ENCODE results near the gene MYL6B.

Gene MYL6B

GRCh38 chr12:56162468-56163290, 10.3 kb downstream of the MYL6B start:
- H3K4me3 ChIP-seq = no peak overlapping the region
- peak overlapping the region in 1 of 11 experiments; percentile 97; a peak in 1 of 22 replicates for H3K4me2 ChIP-seq
- peaks cover 83 to 87% (median 85%) of the 10 kb centered on the region in 11 experiments for H3K36me3 ChIP-seq
- peaks cover 48 to 86% (median 64%) of the 10 kb centered on the region in 11 experiments for H4K20me1 ChIP-seq
- H3K9ac ChIP-seq = peak overlapping the region in 5 of 11 experiments; percentile 1 to 93 (median 39); a peak in 8 of 22 replicates
- no peaks in the 10 kb centered on the region for H3K9me3 ChIP-seq (replicated peaks in 1 of 11)
- TF ChIP-seq Cebpa-rat (IDR thresholded peaks at IDR 0.05) = no peak
- H3K27me3 ChIP-seq = no peaks in the 10 kb centered on the region
- peaks cover 21 to 32% (median 26%) of the 10 kb centered on the region in 10 experiments for H3K4me1 ChIP-seq
- H3K27ac ChIP-seq = no peak overlapping the region

DNA sequence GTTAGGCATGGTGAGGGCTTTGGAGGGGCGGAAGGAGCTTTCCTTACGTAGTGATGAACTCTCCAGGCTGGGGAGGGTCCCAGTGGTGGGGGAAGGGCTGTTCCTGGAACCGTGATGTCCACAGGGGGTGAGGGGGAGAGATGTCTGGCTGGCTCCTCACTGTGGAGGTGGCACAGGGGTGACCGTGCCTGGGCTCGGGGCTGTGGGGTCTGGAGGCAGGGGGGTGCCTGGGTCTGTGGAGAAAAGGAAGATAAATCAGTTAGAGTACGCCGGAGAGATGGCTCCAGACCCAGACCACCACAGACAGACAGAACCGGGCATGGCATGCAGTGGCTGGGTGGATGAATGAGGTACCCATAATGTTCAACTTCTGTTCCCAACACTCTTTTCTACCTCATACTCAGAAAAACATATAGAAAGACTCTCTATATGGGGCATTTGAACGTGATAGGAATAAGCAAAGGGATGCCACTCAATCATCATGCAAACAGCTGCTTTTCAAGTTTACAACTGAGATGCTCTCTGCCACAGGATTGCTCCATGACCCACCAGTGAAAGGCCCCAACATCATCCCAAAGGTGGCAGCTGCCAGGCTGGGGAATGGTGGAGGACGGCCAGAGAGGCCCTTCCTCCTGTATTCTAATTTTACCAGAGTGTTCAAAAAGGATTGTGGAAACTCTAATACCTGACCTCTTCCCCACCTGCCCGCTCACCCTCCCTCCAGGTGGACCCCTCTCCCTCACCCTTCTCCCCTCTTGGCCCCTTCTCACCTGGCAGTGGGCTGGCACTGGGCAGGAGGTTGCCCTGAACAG, 11.4 kb downstream of the MYL6B start:
- peaks cover 21 to 32% (median 26%) of the 10 kb centered on the region in 10 experiments for H3K4me1 ChIP-seq
- H3K4me3 ChIP-seq = no peak overlapping the region
- no peak for TF ChIP-seq Cebpa-rat (IDR thresholded peaks at IDR 0.05)
- H3K27ac ChIP-seq = no peak overlapping the region
- H3K4me2 ChIP-seq = no peak overlapping the region
- H3K36me3 ChIP-seq = peaks cover 93 to 98% (median 96%) of the 10 kb centered on the region in 11 experiments
- peak overlapping the region in 1 of 11 experiments; percentile 18; a peak in 1 of 22 replicates for H3K9ac ChIP-seq
- peaks cover 46 to 90% (median 64%) of the 10 kb centered on the region in 11 experiments for H4K20me1 ChIP-seq
- H3K9me3 ChIP-seq (replicated peaks in 1 of 11) = no peaks in the 10 kb centered on the region
- no peaks in the 10 kb centered on the region for H3K27me3 ChIP-seq

- Histone ChIP-seq H3K36me3 (peaks cover 99 to 100% (median 100%) of the 10 kb centered on the region in 11 experiments), H3K4me2 (no peak overlapping the region), H3K4me3 (no peak overlapping the region), H3K9me3 (replicated peaks in 1 of 11) (no peaks in the 10 kb centered on the region), H4K20me1 (peaks cover 41 to 86% (median 59%) of the 10 kb centered on the region in 11 experiments), H3K27me3 (no peaks in the 10 kb centered on the region), H3K27ac (no peak overlapping the region), H3K9ac (no peak overlapping the region), H3K4me1 (peaks cover 20 to 35% (median 24%) of the 10 kb centered on the region in 10 experiments)
- no peak for TF ChIP-seq Cebpa-rat (IDR thresholded peaks at IDR 0.05)
These were observed 11.9 kb downstream of the MYL6B start for GRCh38 chr12:56164345-56164729.

GRCh38 chr12:56165369-56165768, 13.0 kb downstream of the MYL6B start:
- Histone ChIP-seq H3K9me3 (replicated peaks in 1 of 11) (no peaks in the 10 kb centered on the region), H3K9ac (no peak overlapping the region), H4K20me1 (peaks cover 30 to 85% (median 49%) of the 10 kb centered on the region in 11 experiments), H3K27me3 (no peaks in the 10 kb centered on the region), H3K36me3 (peaks cover 99 to 100% (median 100%) of the 10 kb centered on the region in 11 experiments), H3K4me1 (peaks cover 10 to 33% (median 15%) of the 10 kb centered on the region in 10 experiments), H3K4me2 (no peak overlapping the region), H3K4me3 (no peak overlapping the region), H3K27ac (no peak overlapping the region)
- TF ChIP-seq Cebpa-rat (IDR thresholded peaks at IDR 0.05) = no peak

DNA sequence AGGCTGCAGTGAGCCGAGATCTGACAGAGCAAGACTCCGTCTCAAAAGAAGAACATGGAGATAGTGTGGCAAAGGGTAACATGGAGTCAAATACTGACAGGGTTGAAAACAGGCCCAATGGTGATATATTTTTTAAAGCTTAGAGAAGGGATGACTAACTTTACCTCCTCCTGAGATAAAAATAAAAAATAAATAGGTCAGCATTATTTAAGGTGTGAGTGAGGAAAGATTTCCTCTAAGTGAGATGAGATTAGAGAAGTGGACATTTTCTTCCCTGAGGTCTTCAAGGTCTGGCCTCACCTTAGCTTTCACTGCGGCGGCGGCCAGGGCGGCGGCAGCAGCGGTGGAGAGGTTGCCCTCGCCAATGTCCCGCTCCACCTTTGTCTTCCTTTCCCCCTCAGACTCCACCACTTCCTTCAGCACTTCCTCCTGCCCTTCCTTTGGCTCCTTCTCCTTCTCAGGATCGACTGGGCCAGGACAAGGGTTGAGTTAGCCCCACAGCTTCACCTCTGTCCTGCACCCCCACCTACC, 16.9 kb downstream of the MYL6B start:
- no peaks in the 10 kb centered on the region for H3K27me3 ChIP-seq
- no peak overlapping the region; a peak in 1 of 22 replicates for H3K27ac ChIP-seq
- peaks cover 99 to 100% (median 100%) of the 10 kb centered on the region in 11 experiments for H3K36me3 ChIP-seq
- TF ChIP-seq Cebpa-rat (IDR thresholded peaks at IDR 0.05) = no peak
- H3K9ac ChIP-seq = peak overlapping the region in 1 of 11 experiments; percentile 13; a peak in 2 of 22 replicates
- H3K9me3 ChIP-seq (replicated peaks in 1 of 11) = no peaks in the 10 kb centered on the region
- H3K4me2 ChIP-seq = 0 out of 22 replicates have a peak overlapping the region, but pooled peaks of 1 of the 11 experiments have one; percentile 0
- peaks cover 5 to 45% (median 16%) of the 10 kb centered on the region in 11 experiments; a peak in 15 of 22 replicates for H4K20me1 ChIP-seq
- H3K4me1 ChIP-seq = peaks cover 0 to 10% (median 0%) of the 10 kb centered on the region in 10 experiments; a peak in 4 of 20 replicates
- no peak overlapping the region for H3K4me3 ChIP-seq

- no peak for TF ChIP-seq Cebpa-rat (IDR thresholded peaks at IDR 0.05)
- Histone ChIP-seq H3K27me3 (no peaks in the 10 kb centered on the region), H3K9ac (no peak overlapping the region), H3K4me1 (peaks cover 0 to 10% (median 0%) of the 10 kb centered on the region in 10 experiments; a peak in 4 of 20 replicates), H3K27ac (no peak overlapping the region), H3K4me2 (no peak overlapping the region), H3K36me3 (peaks cover 98 to 100% (median 100%) of the 10 kb centered on the region in 11 experiments), H3K9me3 (replicated peaks in 1 of 11) (no peaks in the 10 kb centered on the region), H3K4me3 (no peak overlapping the region), H4K20me1 (peaks cover 0 to 15% (median 0%) of the 10 kb centered on the region in 11 experiments; a peak in 5 of 22 replicates)
These were observed 20.5 kb downstream of the MYL6B start for GRCh38 chr12:56172839-56173238.

GRCh38 chr12:56178347-56178746, 26.0 kb downstream of the MYL6B start:
- no peak for TF ChIP-seq Cebpa-rat (IDR thresholded peaks at IDR 0.05)
- no peak overlapping the region for H3K4me3 ChIP-seq
- H3K9ac ChIP-seq = peak overlapping the region in 1 of 11 experiments; percentile 4; a peak in 1 of 22 replicates
- peaks cover 0 to 3% (median 0%) of the 10 kb centered on the region in 11 experiments; a peak in 1 of 22 replicates for H4K20me1 ChIP-seq
- no peaks in the 10 kb centered on the region for H3K4me1 ChIP-seq
- H3K27me3 ChIP-seq = no peaks in the 10 kb centered on the region
- no peak overlapping the region for H3K27ac ChIP-seq
- no peaks in the 10 kb centered on the region for H3K9me3 ChIP-seq (replicated peaks in 1 of 11)
- peaks cover 98 to 100% (median 100%) of the 10 kb centered on the region in 11 experiments for H3K36me3 ChIP-seq
- H3K4me2 ChIP-seq = no peak overlapping the region

DNA sequence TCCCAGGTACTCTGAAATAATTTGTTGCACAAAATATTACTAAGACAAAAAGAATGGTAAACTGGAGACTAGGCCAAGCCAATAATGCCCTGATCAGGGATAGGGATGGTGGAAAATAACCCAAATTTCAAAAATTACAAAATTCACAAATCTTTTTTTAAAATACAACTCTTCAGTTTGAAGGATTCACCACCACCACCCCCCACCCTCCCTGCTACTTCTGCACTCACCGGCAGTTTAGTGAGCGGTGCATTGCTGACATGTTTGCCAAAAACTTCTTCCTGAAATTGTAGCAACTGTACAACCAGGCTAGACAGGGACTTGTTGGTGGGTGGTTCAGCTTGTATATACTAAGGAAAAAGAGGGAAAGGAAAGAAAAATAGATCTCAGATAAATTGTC, 34.6 kb downstream of the MYL6B start:
- peaks cover 24 to 34% (median 27%) of the 10 kb centered on the region in 10 experiments for H3K4me1 ChIP-seq
- TF ChIP-seq Cebpa-rat (IDR thresholded peaks at IDR 0.05) = no peak
- H3K9ac ChIP-seq = peak overlapping the region in 10 of 11 experiments; percentile 85 to 95 (median 92); a peak in 12 of 22 replicates
- peak overlapping the region in 8 of 10 experiments; percentile 88 to 95 (median 94); a peak in 9 of 20 replicates for H3K4me3 ChIP-seq
- H3K36me3 ChIP-seq = peaks cover 48 to 57% (median 54%) of the 10 kb centered on the region in 11 experiments
- H3K4me2 ChIP-seq = peak overlapping the region; percentile 87 to 98 (median 93)
- H3K27me3 ChIP-seq = no peaks in the 10 kb centered on the region
- H4K20me1 ChIP-seq = peaks cover 7 to 40% (median 15%) of the 10 kb centered on the region in 11 experiments; a peak in 15 of 22 replicates
- peak overlapping the region in 1 of 11 experiments; percentile 19; a peak in 3 of 22 replicates for H3K27ac ChIP-seq
- no peaks in the 10 kb centered on the region for H3K9me3 ChIP-seq (replicated peaks in 1 of 11)

Measured in BLaER1 treated with 17β-estradiol and CSF1 and Interleukin-3, amounts not matched to agents 10 nM and 100 nM (cell line).